Activated naive CD8-positive, alpha-beta T cell treated with anti-CD3 and anti-CD28 coated beads, Interleukin-2, amount 50 U/mL, for 24 hours (primary cell): ENCODE measurements around the gene THSD7B.
A peak's percentile ranks its signal among the peaks of the same experiment; 100 is the strongest.
"Not testable (repeated sequence)": the region's sequence is repeated elsewhere in the genome, so short reads cannot be mapped to it uniquely, and the experiment has no call there.

ENCODE experiments used
- ATAC-seq: fragments of 150-1000 bp; cut with Tn5 transposase; one replicate; pipeline ENCODE4 v1.10.0; 2021
- DNase-seq: peaks from one replicate; pipeline ENCODE4 v3.0.0; 2021
- H3K27ac Mint-ChIP-seq: one replicate; pipeline ENCODE4 v1.8.0; 2021; ENCODE audit warnings: mild to moderate bottlenecking, mixed read lengths
- H3K27me3 Mint-ChIP-seq: one replicate; pipeline ENCODE4 v1.8.0; 2021; ENCODE audit warnings: mixed read lengths
- H3K36me3 Mint-ChIP-seq: one replicate; pipeline ENCODE4 v1.8.0; 2021; ENCODE audit warnings: low read depth, mixed read lengths
- H3K4me1 Mint-ChIP-seq: one replicate; pipeline ENCODE4 v1.8.0; 2021; ENCODE audit warnings: mixed read lengths
- H3K4me3 Mint-ChIP-seq: one replicate; pipeline ENCODE4 v1.8.0; 2021; ENCODE audit warnings: mild to moderate bottlenecking, moderate library complexity, mixed read lengths
- H3K9me3 Mint-ChIP-seq: one replicate; pipeline ENCODE4 v1.8.0; 2021; ENCODE audit warnings: mixed read lengths

The THSD7B gene

GRCh38 chr2:136765256-136766072 is at the start of gene THSD7B:
TSS of gene THSD7B (plus strand) at chr2:136765545. CDS start at chr2:136882179, 116,634 bp downstream.
- H3K4me3 Mint-ChIP-seq, result no peak within 1 kb of the TSS
- peaks cover 63% of the 10 kb centered on the region for H3K27me3 Mint-ChIP-seq
- peaks cover 4% of the 10 kb centered on the region for H3K4me1 Mint-ChIP-seq
- peak; percentile 31 for ATAC-seq
- no peak within 1 kb of the TSS for H3K27ac Mint-ChIP-seq
- H3K36me3 Mint-ChIP-seq, result no peaks in the 10 kb centered on the region
- H3K9me3 Mint-ChIP-seq, result no peaks in the 10 kb centered on the region
- DNase-seq, result no peak

DNA sequence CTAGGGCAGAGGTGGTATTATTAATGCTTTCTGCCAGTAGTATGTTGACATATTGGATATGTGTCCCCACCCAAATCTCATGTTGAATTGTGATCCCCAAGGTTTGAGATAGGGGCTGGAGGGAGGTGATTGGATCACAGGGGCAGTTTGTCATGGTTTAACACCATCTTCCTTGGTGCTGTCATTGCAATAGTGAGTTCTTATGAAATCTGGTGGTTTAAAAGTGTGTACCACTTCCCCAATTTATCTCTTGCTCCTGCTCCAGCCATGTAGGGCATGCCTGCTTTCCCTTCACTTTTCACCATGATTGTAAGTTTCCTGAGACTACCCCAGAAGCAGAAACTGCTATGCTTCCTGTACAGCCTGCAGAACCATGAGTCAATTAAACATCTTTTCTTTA is 47.1 kb upstream of the THSD7B start:
- ATAC-seq, result no peak
- no peak for DNase-seq
- peaks cover 3% of the 10 kb centered on the region for H3K9me3 Mint-ChIP-seq
- H3K27ac Mint-ChIP-seq, result no peak overlapping the region
- peaks cover 4% of the 10 kb centered on the region for H3K27me3 Mint-ChIP-seq
- H3K4me3 Mint-ChIP-seq, result no peak overlapping the region
- no peaks in the 10 kb centered on the region for H3K36me3 Mint-ChIP-seq
- H3K4me1 Mint-ChIP-seq, result no peaks in the 10 kb centered on the region

GRCh38 chr2:136727973-136728699 is 37.2 kb upstream of the THSD7B start:
- no peak for ATAC-seq

GRCh38 chr2:136736236-136736635 is 29.1 kb upstream of the THSD7B start:
- no peak for DNase-seq
- Mint-ChIP-seq H3K27me3 (peaks cover 9% of the 10 kb centered on the region), H3K27ac (no peak overlapping the region), H3K4me3 (no peak overlapping the region), H3K4me1 (no peaks in the 10 kb centered on the region), H3K36me3 (no peaks in the 10 kb centered on the region), H3K9me3 (no peaks in the 10 kb centered on the region)
- ATAC-seq, result no peak

More at GRCh38 chr2:136727973-136728699, 37.2 kb upstream of the THSD7B start:
- no peaks in the 10 kb centered on the region for H3K4me1 Mint-ChIP-seq
- peaks cover 4% of the 10 kb centered on the region for H3K27me3 Mint-ChIP-seq
- DNase-seq, result no peak
- H3K4me3 Mint-ChIP-seq, result no peak overlapping the region
- peaks cover 8% of the 10 kb centered on the region for H3K9me3 Mint-ChIP-seq
- H3K36me3 Mint-ChIP-seq, result no peaks in the 10 kb centered on the region
- no peak overlapping the region for H3K27ac Mint-ChIP-seq

DNA sequence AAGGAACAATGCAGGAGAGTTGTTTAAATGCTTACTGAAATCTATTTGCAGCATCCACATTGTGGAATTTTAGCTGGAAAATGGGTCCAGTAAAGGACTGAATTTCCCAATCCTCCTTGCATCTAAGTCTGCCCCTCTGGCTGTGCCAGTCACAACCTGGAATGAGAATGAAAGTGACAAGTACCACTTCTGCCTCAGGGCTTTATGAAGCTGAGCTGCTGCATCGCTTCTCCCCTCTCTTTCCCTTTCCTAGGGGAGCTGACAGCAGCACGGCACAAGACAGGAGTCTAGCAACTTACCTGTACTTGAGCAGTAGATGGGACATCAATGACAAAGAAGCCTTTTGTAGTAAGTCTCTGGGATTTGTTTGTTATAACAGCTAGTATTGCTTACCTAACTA is 27.3 kb upstream of the THSD7B start:
- H3K4me3 Mint-ChIP-seq, result no peak overlapping the region
- no peak for DNase-seq
- H3K36me3 Mint-ChIP-seq, result no peaks in the 10 kb centered on the region
- no peaks in the 10 kb centered on the region for H3K4me1 Mint-ChIP-seq
- H3K27ac Mint-ChIP-seq, result no peak overlapping the region
- peaks cover 9% of the 10 kb centered on the region for H3K27me3 Mint-ChIP-seq
- no peaks in the 10 kb centered on the region for H3K9me3 Mint-ChIP-seq
- ATAC-seq, result no peak

DNA sequence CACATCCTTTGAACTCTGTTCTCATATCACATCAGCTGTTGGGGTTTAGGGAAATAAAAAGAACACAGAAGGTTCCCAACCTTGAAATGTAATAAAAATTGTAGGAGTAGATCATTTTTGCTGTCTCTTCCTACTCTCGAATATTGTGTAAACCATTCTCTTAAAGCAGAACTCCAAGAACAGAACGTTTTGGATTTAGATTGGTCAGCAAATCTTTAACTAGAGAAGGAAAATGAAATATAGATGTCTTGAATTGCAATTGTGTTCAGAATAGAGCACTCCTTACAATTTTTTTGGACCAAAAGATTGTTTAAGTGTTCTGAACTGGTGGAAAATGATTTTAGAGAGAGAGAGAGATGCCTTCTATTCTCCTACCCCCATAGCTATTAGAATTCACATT is 23.9 kb upstream of the THSD7B start:
- ATAC-seq, result no peak
- no peak for DNase-seq
- no peaks in the 10 kb centered on the region for H3K36me3 Mint-ChIP-seq
- H3K4me3 Mint-ChIP-seq, result no peak overlapping the region
- peaks cover 6% of the 10 kb centered on the region for H3K27me3 Mint-ChIP-seq
- H3K4me1 Mint-ChIP-seq, result no peaks in the 10 kb centered on the region
- H3K27ac Mint-ChIP-seq, result no peak overlapping the region
- no peaks in the 10 kb centered on the region for H3K9me3 Mint-ChIP-seq

GRCh38 chr2:136750065-136750464 is 15.3 kb upstream of the THSD7B start:
- Mint-ChIP-seq H3K9me3 (peaks cover 8% of the 10 kb centered on the region), H3K27ac (no peak overlapping the region), H3K27me3 (peaks cover 4% of the 10 kb centered on the region), H3K4me1 (no peaks in the 10 kb centered on the region), H3K4me3 (no peak overlapping the region), H3K36me3 (no peaks in the 10 kb centered on the region)
- DNase-seq (no peak), ATAC-seq (no peak)

GRCh38 chr2:136751406-136751805 is 13.9 kb upstream of the THSD7B start:
- Mint-ChIP-seq H3K4me1 (no peaks in the 10 kb centered on the region), H3K4me3 (no peak overlapping the region), H3K9me3 (peaks cover 8% of the 10 kb centered on the region), H3K36me3 (no peaks in the 10 kb centered on the region), H3K27ac (no peak overlapping the region), H3K27me3 (peaks cover 4% of the 10 kb centered on the region)
- ATAC-seq (no peak), DNase-seq (no peak)

DNA sequence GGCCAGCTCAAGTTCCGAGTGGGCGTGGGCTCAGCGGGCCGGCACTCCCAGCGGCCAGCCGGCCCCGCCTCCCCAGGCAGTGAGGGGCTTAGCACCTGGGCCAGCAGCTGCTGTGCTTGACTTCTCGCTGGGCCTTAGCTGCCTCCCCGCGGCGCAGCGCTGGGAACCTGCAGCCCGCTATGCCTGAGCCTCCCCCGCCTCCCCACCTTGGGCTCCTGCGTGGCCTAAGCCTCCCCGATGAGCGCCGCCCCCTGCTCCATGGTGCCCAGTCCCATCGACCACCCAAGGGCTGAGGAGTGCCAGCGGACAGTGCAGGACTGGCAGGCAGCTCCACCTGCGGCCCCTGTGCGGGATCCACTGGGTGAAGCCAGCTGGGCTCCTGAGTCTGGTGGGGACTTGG is 6.8 kb upstream of the THSD7B start:
- peaks cover 23% of the 10 kb centered on the region for H3K27me3 Mint-ChIP-seq
- H3K4me3 Mint-ChIP-seq, ATAC-seq, H3K36me3 Mint-ChIP-seq, H3K9me3 Mint-ChIP-seq, H3K4me1 Mint-ChIP-seq, H3K27ac Mint-ChIP-seq, DNase-seq: not testable (repeated sequence)

DNA sequence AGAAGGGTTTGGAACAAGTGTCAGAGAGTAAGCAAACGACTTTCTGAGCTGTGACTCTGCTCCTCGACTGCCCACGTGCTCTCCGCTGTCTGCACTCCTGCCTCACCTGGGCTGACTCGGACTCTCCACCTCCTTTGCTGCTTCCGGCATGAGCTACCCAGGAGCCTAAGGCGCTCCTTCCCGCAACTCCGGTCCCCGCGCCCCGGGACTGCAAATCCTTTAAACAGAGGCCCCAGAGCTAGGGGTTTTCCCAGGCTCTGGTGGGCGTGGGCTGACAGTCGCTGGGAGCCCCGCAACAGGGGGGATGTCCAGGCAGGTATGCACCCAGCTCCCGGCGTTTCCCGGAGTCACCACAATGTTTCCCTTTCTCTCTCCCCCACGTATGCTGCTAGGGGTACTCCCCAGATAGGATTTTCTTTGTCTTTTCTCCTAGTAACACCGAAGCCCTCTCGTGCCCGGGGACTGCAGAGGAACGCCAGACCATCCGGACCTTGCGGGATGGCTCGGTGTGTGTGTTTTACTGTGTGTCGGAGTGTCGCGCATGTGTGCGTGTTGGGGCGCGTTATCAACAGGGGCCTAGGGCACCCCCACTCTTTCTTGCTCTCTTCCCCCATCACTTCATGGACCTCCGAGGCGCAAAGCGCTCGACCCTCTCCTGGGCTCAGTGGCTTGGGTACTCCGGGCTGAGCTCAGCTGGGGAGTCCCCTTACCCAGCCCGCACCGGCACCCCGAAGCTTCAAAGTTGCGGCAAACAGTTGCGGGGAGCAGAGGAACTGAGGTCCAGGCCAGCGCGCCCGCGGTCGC is 691 bp upstream of the THSD7B start:
- H3K4me1 Mint-ChIP-seq, result peaks cover 4% of the 10 kb centered on the region
- no peaks in the 10 kb centered on the region for H3K9me3 Mint-ChIP-seq
- no peaks in the 10 kb centered on the region for H3K36me3 Mint-ChIP-seq
- no peak overlapping the region for H3K4me3 Mint-ChIP-seq
- DNase-seq (no peak), ATAC-seq (no peak)
- H3K27me3 Mint-ChIP-seq, result peaks cover 63% of the 10 kb centered on the region
- H3K27ac Mint-ChIP-seq, result no peak overlapping the region

GRCh38 chr2:136766073-136766404 is 694 bp downstream of the THSD7B start:
- no peaks in the 10 kb centered on the region for H3K9me3 Mint-ChIP-seq
- peaks cover 58% of the 10 kb centered on the region for H3K27me3 Mint-ChIP-seq
- ATAC-seq (peak; percentile 10), DNase-seq (no peak)
- H3K27ac Mint-ChIP-seq, result no peak overlapping the region
- no peak overlapping the region for H3K4me3 Mint-ChIP-seq
- peaks cover 4% of the 10 kb centered on the region for H3K4me1 Mint-ChIP-seq
- H3K36me3 Mint-ChIP-seq, result no peaks in the 10 kb centered on the region

- DNase-seq, result no peak
- Mint-ChIP-seq H3K27ac (no peak overlapping the region), H3K4me3 (no peak overlapping the region), H3K36me3 (no peaks in the 10 kb centered on the region), H3K9me3 (no peaks in the 10 kb centered on the region), H3K27me3 (peaks cover 55% of the 10 kb centered on the region), H3K4me1 (peaks cover 4% of the 10 kb centered on the region)
- no peak for ATAC-seq
These were observed 1.7 kb downstream of the THSD7B start for GRCh38 chr2:136767030-136767429.

DNA sequence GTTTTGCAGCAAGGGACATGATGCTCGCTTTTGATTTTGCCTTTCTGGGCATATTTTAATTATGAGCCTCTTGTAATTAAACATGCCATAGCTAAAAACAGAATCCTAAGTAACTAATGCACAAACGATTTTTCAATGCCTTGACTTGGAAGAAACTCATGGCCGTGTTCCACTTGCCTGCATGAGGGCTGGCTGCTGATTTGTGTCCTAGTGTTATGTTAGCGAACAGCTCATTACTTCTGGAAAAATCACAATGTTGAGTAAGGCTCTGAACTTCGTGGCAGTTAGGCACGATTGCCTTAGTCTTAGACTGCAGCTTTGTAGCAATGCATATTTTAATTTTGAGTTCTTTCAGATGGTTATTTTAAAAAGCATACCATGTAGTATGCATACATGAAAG is 4.5 kb downstream of the THSD7B start:
- Mint-ChIP-seq H3K27ac (no peak overlapping the region), H3K4me3 (no peak overlapping the region), H3K27me3 (peaks cover 29% of the 10 kb centered on the region), H3K9me3 (no peaks in the 10 kb centered on the region), H3K4me1 (peaks cover 2% of the 10 kb centered on the region), H3K36me3 (no peaks in the 10 kb centered on the region)
- ATAC-seq (no peak), DNase-seq (no peak)

- Mint-ChIP-seq H3K27ac (no peak overlapping the region), H3K27me3 (peaks cover 26% of the 10 kb centered on the region), H3K36me3 (no peaks in the 10 kb centered on the region), H3K4me3 (no peak overlapping the region), H3K9me3 (no peaks in the 10 kb centered on the region), H3K4me1 (peaks cover 2% of the 10 kb centered on the region)
- DNase-seq, result no peak
- ATAC-seq, result no peak
These were observed 5.0 kb downstream of the THSD7B start for GRCh38 chr2:136770384-136770783.

GRCh38 chr2:136777391-136777790 is 12.0 kb downstream of the THSD7B start:
- Mint-ChIP-seq H3K36me3 (no peaks in the 10 kb centered on the region), H3K4me1 (no peaks in the 10 kb centered on the region), H3K4me3 (no peak overlapping the region), H3K9me3 (no peaks in the 10 kb centered on the region), H3K27me3 (peaks cover 3% of the 10 kb centered on the region), H3K27ac (no peak overlapping the region)
- DNase-seq, result no peak
- ATAC-seq, result no peak
